ENCODE results near the gene TREH.
"Not testable (repeated sequence)": the region's sequence is repeated elsewhere in the genome, so short reads cannot be mapped to it uniquely, and the experiment has no call there.

DNA sequence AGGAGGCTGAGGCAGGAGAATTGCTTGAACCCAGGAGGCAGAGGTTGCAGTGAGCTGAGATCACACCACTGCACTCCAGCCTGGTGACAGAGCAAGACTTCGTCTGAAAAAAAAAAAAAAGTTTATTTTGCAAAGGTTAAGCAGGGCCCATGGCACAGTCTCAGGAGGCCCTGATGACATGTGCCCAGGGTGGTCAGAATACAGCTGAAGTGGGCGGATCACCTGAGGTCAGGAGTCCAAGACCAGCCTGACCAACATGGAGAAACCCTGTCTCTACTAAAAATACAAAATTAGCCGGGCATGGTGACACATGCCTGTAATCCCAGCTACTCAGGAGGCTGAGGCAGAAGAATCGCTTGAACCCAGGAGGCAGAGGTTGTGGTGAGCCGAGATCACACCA, 35.0 kb upstream of the TREH start:
- TF ChIP-seq, protein P1, sequence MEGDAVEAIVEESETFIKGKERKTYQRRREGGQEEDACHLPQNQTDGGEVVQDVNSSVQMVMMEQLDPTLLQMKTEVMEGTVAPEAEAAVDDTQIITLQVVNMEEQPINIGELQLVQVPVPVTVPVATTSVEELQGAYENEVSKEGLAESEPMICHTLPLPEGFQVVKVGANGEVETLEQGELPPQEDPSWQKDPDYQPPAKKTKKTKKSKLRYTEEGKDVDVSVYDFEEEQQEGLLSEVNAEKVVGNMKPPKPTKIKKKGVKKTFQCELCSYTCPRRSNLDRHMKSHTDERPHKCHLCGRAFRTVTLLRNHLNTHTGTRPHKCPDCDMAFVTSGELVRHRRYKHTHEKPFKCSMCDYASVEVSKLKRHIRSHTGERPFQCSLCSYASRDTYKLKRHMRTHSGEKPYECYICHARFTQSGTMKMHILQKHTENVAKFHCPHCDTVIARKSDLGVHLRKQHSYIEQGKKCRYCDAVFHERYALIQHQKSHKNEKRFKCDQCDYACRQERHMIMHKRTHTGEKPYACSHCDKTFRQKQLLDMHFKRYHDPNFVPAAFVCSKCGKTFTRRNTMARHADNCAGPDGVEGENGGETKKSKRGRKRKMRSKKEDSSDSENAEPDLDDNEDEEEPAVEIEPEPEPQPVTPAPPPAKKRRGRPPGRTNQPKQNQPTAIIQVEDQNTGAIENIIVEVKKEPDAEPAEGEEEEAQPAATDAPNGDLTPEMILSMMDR (IDR thresholded peaks at IDR 0.05; ENCODE audit: poor library complexity, severe bottlenecking): not testable (repeated sequence)
- TF ChIP-seq RAD21 (conservative IDR thresholded peaks at IDR 0.05); EZH2 (IDR thresholded peaks at IDR 0.05; ENCODE audit: borderline replicate concordance, insufficient read depth, low read length, poor library complexity, severe bottlenecking); POLR2AphosphoS5 (IDR thresholded peaks at IDR 0.05); EP300 (conservative IDR thresholded peaks at IDR 0.05; ENCODE audit: poor library complexity, severe bottlenecking); MXI1 (conservative IDR thresholded peaks at IDR 0.05; ENCODE audit: poor library complexity, severe bottlenecking): not testable (repeated sequence)
